GM12878 (cell line): ENCODE measurements around the gene RNF13. TPM values are rescaled to one million over a fixed set of nuclear protein-coding genes. Genes with fewer than 3 reads are reported as not detected.

Experiments
- MEF2A ChIP-seq: IDR thresholded peaks from 2 replicates; pipeline ENCODE4 v1.6.1; 2011; ENCODE audit warnings: low read depth, mild to moderate bottlenecking, low read length, moderate library complexity; ENCODE audit not compliant: insufficient read depth
- polyA plus RNA-seq, 11 experiments: library from polyadenylated mRNA; depleted of rRNA in 4 of 11; unstranded in 6 of 11; stranded (reverse) in 5 of 11; fragments of >200 nt; fragmentation: Nextera tagmentation in 4 of 11; fragmentation: Illumina TruSeq in 1 of 11; extraction: Ambion mirVana in 4 of 11; extraction: Trizol in 1 of 11; gene quantifications; 1 replicate in 1 of 11; 2 replicates in 10 of 11; pipeline versions ENCODE4 v1.2.1 to v1.2.3, GENCODE V29; 2011 to 2016; ENCODE audit warnings: inconsistent platforms in 2 of 11, missing spikeins in 2 of 11, low read depth in 1 of 11
- total RNA-seq, 4 experiments: library from RNA; depleted of rRNA in 3 of 4; stranded (reverse); fragments of >200 nt in 3 of 4; fragmentation: Illumina TruSeq in 1 of 4; extraction: Trizol in 1 of 4; gene quantifications; 2 replicates each; pipeline versions ENCODE4 v1.2.1 to v1.2.3, GENCODE V29; 2013 to 2021
- TF ChIP-seq, protein P1 (sequence below), 3 experiments: IDR thresholded peaks in 2 of 3; conservative IDR thresholded peaks in 1 of 3; 2 replicates each; pipeline ENCODE4 v1.5.1; 2011; ENCODE audit warnings: low read depth in 3 of 3, low read length in 3 of 3, mild to moderate bottlenecking in 3 of 3, control low read depth in 2 of 3, moderate library complexity in 2 of 3, inconsistent platforms in 1 of 3, mixed read lengths in 1 of 3; ENCODE audit not compliant: control insufficient read depth in 2 of 3, insufficient read depth in 1 of 3; ENCODE audit errors: extremely low read depth in 1 of 3
- TF ChIP-seq, protein P2 (sequence below): fragments of 450-650 bp; IDR thresholded peaks from 2 replicates; pipeline ENCODE4 v1.6.1; 2018; ENCODE audit warnings: borderline replicate concordance, mild to moderate bottlenecking; ENCODE audit not compliant: partially characterized antibody
- TF ChIP-seq, protein P3 (sequence below): fragments of 450-650 bp; IDR thresholded peaks from 2 replicates; pipeline ENCODE4 v1.6.1; 2017; ENCODE audit warnings: mild to moderate bottlenecking, low read depth, inconsistent platforms; ENCODE audit not compliant: poor library complexity, severe bottlenecking

RNF13 gene
- total and polyA plus RNA-seq, 10 of the 15 experiments (the other 5 are each of a cell fraction or from before 2014, with no cell fraction given): 18.9 to 73.4 (median 36.7) TPM

DNA sequence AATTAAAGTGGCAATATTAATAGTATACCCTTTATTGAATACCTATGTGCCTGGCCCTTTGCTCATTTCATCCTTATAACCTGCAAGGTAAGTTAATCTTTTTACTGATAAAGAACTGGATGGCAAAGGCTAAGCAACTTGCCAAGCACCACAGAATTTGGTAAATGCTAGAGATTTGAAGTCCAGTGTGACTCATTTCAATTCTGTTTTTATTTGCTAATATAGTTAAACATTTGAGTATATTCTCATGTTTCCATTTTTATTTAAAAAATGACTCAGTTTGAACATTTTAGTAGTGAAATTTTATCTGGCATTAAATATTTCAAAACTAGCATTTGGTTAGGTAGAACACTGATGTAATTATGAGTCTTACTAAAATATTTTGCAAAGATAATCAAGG lies 146.4 kb downstream of the RNF13 start (continued):
- TF ChIP-seq, protein P1, sequence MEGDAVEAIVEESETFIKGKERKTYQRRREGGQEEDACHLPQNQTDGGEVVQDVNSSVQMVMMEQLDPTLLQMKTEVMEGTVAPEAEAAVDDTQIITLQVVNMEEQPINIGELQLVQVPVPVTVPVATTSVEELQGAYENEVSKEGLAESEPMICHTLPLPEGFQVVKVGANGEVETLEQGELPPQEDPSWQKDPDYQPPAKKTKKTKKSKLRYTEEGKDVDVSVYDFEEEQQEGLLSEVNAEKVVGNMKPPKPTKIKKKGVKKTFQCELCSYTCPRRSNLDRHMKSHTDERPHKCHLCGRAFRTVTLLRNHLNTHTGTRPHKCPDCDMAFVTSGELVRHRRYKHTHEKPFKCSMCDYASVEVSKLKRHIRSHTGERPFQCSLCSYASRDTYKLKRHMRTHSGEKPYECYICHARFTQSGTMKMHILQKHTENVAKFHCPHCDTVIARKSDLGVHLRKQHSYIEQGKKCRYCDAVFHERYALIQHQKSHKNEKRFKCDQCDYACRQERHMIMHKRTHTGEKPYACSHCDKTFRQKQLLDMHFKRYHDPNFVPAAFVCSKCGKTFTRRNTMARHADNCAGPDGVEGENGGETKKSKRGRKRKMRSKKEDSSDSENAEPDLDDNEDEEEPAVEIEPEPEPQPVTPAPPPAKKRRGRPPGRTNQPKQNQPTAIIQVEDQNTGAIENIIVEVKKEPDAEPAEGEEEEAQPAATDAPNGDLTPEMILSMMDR (IDR thresholded peaks at IDR 0.05 in 2 of 3, conservative IDR thresholded peaks at IDR 0.05 in 1 of 3; ENCODE audit: control insufficient read depth in 2 of 3, extremely low read depth in 1 of 3, insufficient read depth in 1 of 3, low read depth in 3 of 3, low read length in 3 of 3): no peak
- TF ChIP-seq, protein P2, sequence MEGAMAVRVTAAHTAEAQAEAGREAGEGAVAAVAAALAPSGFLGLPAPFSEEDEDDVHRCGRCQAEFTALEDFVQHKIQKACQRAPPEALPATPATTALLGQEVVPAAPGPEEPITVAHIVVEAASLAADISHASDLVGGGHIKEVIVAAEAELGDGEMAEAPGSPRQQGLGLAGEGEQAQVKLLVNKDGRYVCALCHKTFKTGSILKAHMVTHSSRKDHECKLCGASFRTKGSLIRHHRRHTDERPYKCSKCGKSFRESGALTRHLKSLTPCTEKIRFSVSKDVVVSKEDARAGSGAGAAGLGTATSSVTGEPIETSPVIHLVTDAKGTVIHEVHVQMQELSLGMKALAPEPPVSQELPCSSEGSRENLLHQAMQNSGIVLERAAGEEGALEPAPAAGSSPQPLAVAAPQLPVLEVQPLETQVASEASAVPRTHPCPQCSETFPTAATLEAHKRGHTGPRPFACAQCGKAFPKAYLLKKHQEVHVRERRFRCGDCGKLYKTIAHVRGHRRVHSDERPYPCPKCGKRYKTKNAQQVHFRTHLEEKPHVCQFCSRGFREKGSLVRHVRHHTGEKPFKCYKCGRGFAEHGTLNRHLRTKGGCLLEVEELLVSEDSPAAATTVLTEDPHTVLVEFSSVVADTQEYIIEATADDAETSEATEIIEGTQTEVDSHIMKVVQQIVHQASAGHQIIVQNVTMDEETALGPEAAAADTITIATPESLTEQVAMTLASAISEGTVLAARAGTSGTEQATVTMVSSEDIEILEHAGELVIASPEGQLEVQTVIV: no peak
- no peak for TF ChIP-seq MEF2A
- TF ChIP-seq, protein P3, sequence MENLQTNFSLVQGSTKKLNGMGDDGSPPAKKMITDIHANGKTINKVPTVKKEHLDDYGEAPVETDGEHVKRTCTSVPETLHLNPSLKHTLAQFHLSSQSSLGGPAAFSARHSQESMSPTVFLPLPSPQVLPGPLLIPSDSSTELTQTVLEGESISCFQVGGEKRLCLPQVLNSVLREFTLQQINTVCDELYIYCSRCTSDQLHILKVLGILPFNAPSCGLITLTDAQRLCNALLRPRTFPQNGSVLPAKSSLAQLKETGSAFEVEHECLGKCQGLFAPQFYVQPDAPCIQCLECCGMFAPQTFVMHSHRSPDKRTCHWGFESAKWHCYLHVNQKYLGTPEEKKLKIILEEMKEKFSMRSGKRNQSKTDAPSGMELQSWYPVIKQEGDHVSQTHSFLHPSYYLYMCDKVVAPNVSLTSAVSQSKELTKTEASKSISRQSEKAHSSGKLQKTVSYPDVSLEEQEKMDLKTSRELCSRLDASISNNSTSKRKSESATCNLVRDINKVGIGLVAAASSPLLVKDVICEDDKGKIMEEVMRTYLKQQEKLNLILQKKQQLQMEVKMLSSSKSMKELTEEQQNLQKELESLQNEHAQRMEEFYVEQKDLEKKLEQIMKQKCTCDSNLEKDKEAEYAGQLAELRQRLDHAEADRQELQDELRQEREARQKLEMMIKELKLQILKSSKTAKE: no peak
